ENCODE results near the gene TRAPPC2L.

The TRAPPC2L gene

DNA sequence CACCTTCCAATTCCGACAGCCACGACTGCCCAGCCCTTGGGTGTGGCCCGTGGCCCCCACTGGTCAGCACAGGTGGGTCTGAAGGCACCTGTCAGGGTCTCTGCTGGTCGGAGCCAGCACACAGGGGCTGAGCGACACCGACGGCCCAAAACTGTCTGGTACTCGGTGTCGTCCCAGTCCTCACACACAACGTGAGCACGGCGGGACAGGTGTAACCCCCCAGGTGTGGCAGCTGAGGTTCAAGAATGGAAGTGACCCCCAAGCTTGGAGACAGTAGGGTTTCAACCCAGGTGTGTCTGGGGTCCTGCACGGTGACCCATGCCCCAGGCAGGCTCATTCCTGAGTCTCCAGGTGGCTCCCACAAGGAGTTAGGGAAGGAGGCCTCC is 1.2 kb upstream of the TRAPPC2L start:
- peak overlapping the region; percentile 63 for H3K4me3 ChIP-seq (ENCODE audit: low read depth, low read length)
- TF ChIP-seq, protein P1, sequence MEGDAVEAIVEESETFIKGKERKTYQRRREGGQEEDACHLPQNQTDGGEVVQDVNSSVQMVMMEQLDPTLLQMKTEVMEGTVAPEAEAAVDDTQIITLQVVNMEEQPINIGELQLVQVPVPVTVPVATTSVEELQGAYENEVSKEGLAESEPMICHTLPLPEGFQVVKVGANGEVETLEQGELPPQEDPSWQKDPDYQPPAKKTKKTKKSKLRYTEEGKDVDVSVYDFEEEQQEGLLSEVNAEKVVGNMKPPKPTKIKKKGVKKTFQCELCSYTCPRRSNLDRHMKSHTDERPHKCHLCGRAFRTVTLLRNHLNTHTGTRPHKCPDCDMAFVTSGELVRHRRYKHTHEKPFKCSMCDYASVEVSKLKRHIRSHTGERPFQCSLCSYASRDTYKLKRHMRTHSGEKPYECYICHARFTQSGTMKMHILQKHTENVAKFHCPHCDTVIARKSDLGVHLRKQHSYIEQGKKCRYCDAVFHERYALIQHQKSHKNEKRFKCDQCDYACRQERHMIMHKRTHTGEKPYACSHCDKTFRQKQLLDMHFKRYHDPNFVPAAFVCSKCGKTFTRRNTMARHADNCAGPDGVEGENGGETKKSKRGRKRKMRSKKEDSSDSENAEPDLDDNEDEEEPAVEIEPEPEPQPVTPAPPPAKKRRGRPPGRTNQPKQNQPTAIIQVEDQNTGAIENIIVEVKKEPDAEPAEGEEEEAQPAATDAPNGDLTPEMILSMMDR (IDR thresholded peaks at IDR 0.05; ENCODE audit: low read depth, low read length): no peak

- peak overlapping the region; percentile 96 for H3K4me3 ChIP-seq (ENCODE audit: low read depth, low read length)
- TF ChIP-seq, protein P1 (IDR thresholded peaks at IDR 0.05; ENCODE audit: low read depth, low read length): no peak
Observed at GRCh38 chr16:88856122-88856827, 652 bp upstream of the TRAPPC2L start.

- TF ChIP-seq, protein P1 (IDR thresholded peaks at IDR 0.05; ENCODE audit: low read depth, low read length): peak; percentile 71
- peak overlapping the region; percentile 96 for H3K4me3 ChIP-seq (ENCODE audit: low read depth, low read length)
Observed at GRCh38 chr16:88857728-88858339, 907 bp downstream of the TRAPPC2L start.

DNA sequence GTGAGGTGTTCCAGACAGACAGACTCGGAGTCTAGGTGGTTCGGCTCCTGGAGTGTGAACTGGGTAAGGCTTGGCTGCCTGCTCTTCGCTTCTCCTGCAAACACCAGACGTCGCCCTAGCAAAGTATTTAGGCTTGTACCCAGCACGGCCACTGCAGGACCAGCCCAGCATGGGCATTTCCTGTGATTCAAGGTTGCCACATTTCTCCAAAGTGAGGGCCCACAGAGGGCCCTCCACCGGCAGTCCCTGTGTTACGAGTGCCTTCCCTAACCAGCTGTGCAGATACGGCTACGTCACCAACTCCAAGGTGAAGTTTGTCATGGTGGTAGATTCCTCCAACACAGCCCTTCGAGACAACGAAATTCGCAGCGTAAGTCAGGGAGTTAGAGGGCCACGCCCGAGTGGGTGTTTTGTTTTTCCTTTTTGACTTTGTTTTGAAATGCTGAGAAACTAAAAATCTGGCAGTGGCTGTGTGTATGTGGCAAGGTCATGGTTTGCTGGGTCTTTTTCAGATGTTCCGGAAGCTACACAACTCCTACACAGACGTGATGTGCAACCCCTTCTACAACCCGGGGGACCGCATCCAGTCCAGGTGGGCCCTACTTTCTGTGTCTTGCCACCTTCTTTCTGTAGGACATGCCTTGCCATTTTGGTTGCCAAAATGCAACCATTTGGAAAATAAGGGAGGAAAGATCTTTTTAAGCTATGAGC is 2.6 kb downstream of the TRAPPC2L start:
- TF ChIP-seq, protein P1 (IDR thresholded peaks at IDR 0.05; ENCODE audit: low read depth, low read length): no peak
- H3K4me3 ChIP-seq (ENCODE audit: low read depth, low read length): no peak overlapping the region

- TF ChIP-seq, protein P1 (IDR thresholded peaks at IDR 0.05; ENCODE audit: low read depth, low read length): no peak
- H3K4me3 ChIP-seq (ENCODE audit: low read depth, low read length): no peak overlapping the region
Observed at GRCh38 chr16:88861359-88861758, 4.4 kb downstream of the TRAPPC2L start.

DNA sequence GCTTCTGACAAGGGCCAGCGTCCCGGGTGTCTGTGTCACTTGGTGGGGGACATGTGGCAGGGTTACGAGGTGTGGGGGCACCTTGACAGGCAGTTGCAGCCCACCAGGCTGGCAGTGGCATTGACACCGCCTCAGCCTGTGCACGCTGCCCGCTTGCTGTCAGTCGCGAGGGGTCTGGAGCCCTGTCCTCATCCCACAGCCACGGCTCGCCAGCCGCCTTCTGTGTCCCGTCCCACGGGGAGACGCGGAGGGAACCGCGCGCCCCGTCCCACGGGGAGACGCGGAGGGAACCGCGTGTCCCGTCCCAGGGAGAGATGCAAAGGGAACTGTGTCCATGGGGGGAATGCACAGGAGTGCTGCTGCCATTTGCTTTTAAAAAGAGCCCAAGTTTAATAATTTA is 6.0 kb downstream of the TRAPPC2L start:
- no peak overlapping the region for H3K4me3 ChIP-seq (ENCODE audit: low read depth, low read length)
- TF ChIP-seq, protein P1 (IDR thresholded peaks at IDR 0.05; ENCODE audit: low read depth, low read length): no peak

GRCh38 chr16:88863426-88863825 is 6.5 kb downstream of the TRAPPC2L start:
- no peak overlapping the region for H3K4me3 ChIP-seq (ENCODE audit: low read depth, low read length)
- TF ChIP-seq, protein P1 (IDR thresholded peaks at IDR 0.05; ENCODE audit: low read depth, low read length): no peak

All from WI38 (cell line).